ENCODE measurements around the gene CPXM2. TPM values are rescaled to one million over a fixed set of nuclear protein-coding genes. Genes with fewer than 3 reads are reported as not detected.

Gene CPXM2
- total RNA-seq, 1 donor from 2014 or later = 15.0 TPM

DNA sequence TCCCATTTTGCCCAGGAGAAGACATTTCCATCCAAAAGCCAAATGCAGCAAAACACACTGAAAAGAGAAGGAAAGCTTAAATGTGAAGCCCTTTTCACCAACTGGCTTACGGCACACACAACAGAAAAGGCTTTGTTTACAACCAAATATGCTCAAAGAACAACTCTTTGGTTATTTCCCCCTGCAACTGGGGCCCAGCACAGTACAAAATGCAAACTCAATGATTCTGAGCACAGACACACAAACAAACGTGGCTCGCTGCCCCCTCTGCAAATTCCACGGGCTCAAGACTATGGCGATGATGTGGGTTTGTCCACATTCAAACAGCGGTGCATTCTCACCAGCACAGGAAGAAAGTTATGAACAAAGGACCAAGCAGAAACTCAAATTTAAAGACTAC lies 5.3 kb downstream of the CPXM2 start:
- Mint-ChIP-seq H3K4me3 (no peak overlapping the region), H3K4me1 (ENCODE audit: unreplicated experiment) (peaks cover 25% of the 10 kb centered on the region), H3K9me3 (no peaks in the 10 kb centered on the region), H3K27ac (peak overlapping the region; percentile 48), H3K27me3 (peaks cover 52% of the 10 kb centered on the region), H3K36me3 (no peaks in the 10 kb centered on the region)
- no peak for DNase-seq (ENCODE audit: extremely low spot score, unreplicated experiment)
- no peak for TF ChIP-seq CTCF (conservative IDR thresholded peaks at IDR 0.05)

DNA sequence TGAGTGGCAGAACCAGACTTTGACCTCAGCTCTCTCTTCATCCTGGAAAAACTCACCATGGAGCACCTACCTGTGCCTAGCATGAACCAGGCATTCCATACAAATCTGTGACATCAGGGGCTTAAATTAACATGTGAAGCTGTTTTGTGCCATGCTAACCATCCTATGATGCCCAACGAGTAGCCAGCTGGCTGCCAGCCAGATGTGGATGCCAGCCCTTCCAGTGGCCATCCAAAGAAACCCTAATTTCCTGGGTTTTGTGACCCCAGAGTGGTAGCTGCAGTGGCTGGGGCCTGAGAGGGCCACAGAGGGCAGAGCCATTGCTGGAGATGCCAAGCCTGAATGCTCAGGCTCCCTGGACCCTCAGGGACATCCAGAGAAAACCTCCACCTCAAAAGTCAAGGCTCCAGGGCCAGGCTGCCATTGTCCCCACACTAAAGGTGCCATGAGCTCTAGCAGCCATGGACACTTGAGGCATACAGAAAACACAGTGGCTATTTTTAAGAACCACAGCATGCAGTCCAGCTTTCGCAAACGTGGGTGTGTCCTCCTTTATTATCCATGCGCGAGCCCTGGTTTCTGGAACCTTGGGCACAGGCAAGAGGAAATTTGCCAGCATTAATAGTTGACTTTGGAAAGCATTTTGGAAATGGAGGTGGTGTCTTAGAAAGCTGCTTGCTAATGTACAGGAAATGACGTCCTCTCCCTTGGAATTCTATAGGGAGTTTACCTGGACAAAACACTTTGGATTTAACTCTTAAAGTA lies 6.0 kb downstream of the CPXM2 start:
- Mint-ChIP-seq H3K27ac (no peak overlapping the region), H3K36me3 (no peaks in the 10 kb centered on the region), H3K4me1 (ENCODE audit: unreplicated experiment) (peaks cover 23% of the 10 kb centered on the region), H3K4me3 (no peak overlapping the region), H3K27me3 (peaks cover 46% of the 10 kb centered on the region), H3K9me3 (no peaks in the 10 kb centered on the region)
- DNase-seq (ENCODE audit: extremely low spot score, unreplicated experiment) = no peak
- TF ChIP-seq CTCF (conservative IDR thresholded peaks at IDR 0.05) = no peak

GRCh38 chr10:123884907-123885381 lies 6.7 kb downstream of the CPXM2 start:
- H3K27ac Mint-ChIP-seq = peak overlapping the region; percentile 85
- no peak for TF ChIP-seq CTCF (conservative IDR thresholded peaks at IDR 0.05)
- no peaks in the 10 kb centered on the region for H3K36me3 Mint-ChIP-seq
- H3K27me3 Mint-ChIP-seq = peaks cover 40% of the 10 kb centered on the region
- DNase-seq (ENCODE audit: extremely low spot score, unreplicated experiment) = no peak
- H3K4me3 Mint-ChIP-seq = peak overlapping the region; percentile 74
- H3K9me3 Mint-ChIP-seq = no peaks in the 10 kb centered on the region
- peaks cover 18% of the 10 kb centered on the region for H3K4me1 Mint-ChIP-seq (ENCODE audit: unreplicated experiment)

DNA sequence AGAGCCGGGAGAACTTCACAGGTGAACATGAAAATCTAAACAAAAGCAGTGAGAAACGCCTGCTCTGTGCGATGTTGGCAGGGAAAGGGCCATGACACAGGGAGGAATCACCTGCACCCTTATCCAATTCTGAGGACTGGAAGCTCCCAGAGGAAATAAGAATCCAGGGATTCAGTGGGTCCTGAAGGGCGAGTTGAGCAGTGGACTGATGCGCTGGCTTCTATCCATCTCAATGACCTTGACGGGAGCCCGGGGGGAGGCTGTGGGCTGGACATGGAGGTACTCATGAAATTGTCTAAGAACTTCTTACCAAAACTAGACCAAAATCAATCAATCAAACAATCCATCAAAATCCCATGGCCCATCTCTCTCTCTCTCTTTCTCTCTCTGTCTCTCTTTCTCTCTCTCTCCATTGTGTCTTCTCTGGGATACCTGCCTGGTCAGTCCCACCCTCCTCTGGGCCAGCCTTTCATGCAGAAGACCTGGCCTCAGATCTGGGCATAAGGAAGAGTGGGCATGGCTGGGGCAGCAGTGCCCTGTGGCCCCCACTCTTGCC lies 7.2 kb downstream of the CPXM2 start:
- no peak for DNase-seq (ENCODE audit: extremely low spot score, unreplicated experiment)
- peak overlapping the region; percentile 85 for H3K27ac Mint-ChIP-seq
- TF ChIP-seq CTCF (conservative IDR thresholded peaks at IDR 0.05) = no peak
- peaks cover 14% of the 10 kb centered on the region for H3K4me1 Mint-ChIP-seq (ENCODE audit: unreplicated experiment)
- no peaks in the 10 kb centered on the region for H3K9me3 Mint-ChIP-seq
- peaks cover 35% of the 10 kb centered on the region for H3K27me3 Mint-ChIP-seq
- no peaks in the 10 kb centered on the region for H3K36me3 Mint-ChIP-seq
- peak overlapping the region; percentile 74 for H3K4me3 Mint-ChIP-seq

DNA sequence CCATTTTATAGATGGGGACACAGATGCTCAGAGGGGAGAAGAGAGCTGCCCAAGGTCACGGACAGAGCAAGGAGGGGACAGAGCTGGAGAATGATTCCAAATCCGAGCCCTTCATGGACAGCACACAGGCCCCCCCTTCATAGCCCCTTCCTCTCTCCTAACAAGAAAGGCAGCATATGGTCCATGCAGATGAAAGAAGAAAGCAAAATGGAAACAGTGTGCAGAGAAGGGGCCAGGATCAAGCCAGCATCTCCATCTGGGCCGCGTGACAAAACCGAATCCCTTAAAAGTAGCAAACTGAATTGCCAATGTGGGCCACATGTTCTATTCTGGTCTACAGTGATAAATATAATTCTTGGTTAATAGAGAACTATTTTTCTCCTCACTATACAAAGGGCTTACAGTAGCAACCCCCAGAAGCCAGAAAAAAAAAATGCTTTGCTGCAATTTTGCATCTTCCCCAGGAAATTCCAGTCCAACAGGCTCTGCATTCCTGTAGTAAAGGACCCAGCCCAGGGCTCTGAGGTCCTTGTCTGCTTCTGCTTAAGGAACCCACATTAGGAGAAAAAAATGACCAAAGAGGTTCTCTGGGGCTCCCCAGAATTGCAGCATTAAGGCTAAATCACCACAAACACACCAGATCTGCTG lies 7.8 kb downstream of the CPXM2 start:
- H3K4me1 Mint-ChIP-seq (ENCODE audit: unreplicated experiment) = peaks cover 14% of the 10 kb centered on the region
- H3K4me3 Mint-ChIP-seq = peak overlapping the region; percentile 28
- no peak for TF ChIP-seq CTCF (conservative IDR thresholded peaks at IDR 0.05)
- peak overlapping the region; percentile 85 for H3K27ac Mint-ChIP-seq
- no peaks in the 10 kb centered on the region for H3K9me3 Mint-ChIP-seq
- peaks cover 29% of the 10 kb centered on the region for H3K27me3 Mint-ChIP-seq
- no peaks in the 10 kb centered on the region for H3K36me3 Mint-ChIP-seq
- DNase-seq (ENCODE audit: extremely low spot score, unreplicated experiment) = no peak
